Glutamatergic neuron (in vitro differentiated cells): Measurements from ENCODE around the gene NDUFS2. TPM values are rescaled to one million over a fixed set of nuclear protein-coding genes. Genes with fewer than 3 reads are reported as not detected.
A peak's percentile ranks its signal among the peaks of the same experiment; 100 is the strongest.

ENCODE experiments used
- DNase-seq: peaks from one replicate; pipeline ENCODE4 v3.0.0; 2022
- H3K27ac Mint-ChIP-seq: one replicate; pipeline ENCODE4 v1.8.0; 2020; ENCODE audit warnings: mild to moderate bottlenecking, mixed read lengths, inconsistent platforms; ENCODE audit not compliant: unreplicated experiment
- H3K27me3 Mint-ChIP-seq: one replicate; pipeline ENCODE4 v1.8.0; 2020; ENCODE audit warnings: mild to moderate bottlenecking, moderate library complexity, mixed read lengths, inconsistent platforms; ENCODE audit not compliant: unreplicated experiment
- H3K36me3 Mint-ChIP-seq: one replicate; pipeline ENCODE4 v1.8.0; 2020; ENCODE audit warnings: mild to moderate bottlenecking, mixed read lengths, inconsistent platforms; ENCODE audit not compliant: unreplicated experiment
- H3K4me1 Mint-ChIP-seq: one replicate; pipeline ENCODE4 v1.8.0; 2020; ENCODE audit warnings: mild to moderate bottlenecking, low read depth, mixed read lengths, inconsistent platforms; ENCODE audit not compliant: unreplicated experiment
- H3K4me3 Mint-ChIP-seq: one replicate; pipeline ENCODE4 v1.8.0; 2020; ENCODE audit warnings: mild to moderate bottlenecking, mixed read lengths, inconsistent platforms; ENCODE audit not compliant: unreplicated experiment
- H3K9me3 Mint-ChIP-seq: one replicate; pipeline ENCODE4 v1.8.0; 2020; ENCODE audit warnings: mild to moderate bottlenecking, moderate library complexity, mixed read lengths, inconsistent platforms; ENCODE audit not compliant: unreplicated experiment
- total RNA-seq: library from RNA; stranded (reverse); fragmentation: NEBNext Ultra II Directional; extraction: Animal tissue kit (Norgen Biotek cat#: 25700); gene quantifications from one replicate; pipeline ENCODE4 v1.2.1, GENCODE V29; 2021; ENCODE audit not compliant: unreplicated experiment
- TF ChIP-seq, protein P1 (sequence below): fragments of 200-600 bp; sonication (generic); IDR thresholded peaks from one replicate; pipeline ENCODE4 v1.5.0; 2021; ENCODE audit not compliant: partially characterized antibody, unreplicated experiment

Gene NDUFS2
- total RNA-seq, 1 donor from 2014 or later, result 112 TPM

DNA sequence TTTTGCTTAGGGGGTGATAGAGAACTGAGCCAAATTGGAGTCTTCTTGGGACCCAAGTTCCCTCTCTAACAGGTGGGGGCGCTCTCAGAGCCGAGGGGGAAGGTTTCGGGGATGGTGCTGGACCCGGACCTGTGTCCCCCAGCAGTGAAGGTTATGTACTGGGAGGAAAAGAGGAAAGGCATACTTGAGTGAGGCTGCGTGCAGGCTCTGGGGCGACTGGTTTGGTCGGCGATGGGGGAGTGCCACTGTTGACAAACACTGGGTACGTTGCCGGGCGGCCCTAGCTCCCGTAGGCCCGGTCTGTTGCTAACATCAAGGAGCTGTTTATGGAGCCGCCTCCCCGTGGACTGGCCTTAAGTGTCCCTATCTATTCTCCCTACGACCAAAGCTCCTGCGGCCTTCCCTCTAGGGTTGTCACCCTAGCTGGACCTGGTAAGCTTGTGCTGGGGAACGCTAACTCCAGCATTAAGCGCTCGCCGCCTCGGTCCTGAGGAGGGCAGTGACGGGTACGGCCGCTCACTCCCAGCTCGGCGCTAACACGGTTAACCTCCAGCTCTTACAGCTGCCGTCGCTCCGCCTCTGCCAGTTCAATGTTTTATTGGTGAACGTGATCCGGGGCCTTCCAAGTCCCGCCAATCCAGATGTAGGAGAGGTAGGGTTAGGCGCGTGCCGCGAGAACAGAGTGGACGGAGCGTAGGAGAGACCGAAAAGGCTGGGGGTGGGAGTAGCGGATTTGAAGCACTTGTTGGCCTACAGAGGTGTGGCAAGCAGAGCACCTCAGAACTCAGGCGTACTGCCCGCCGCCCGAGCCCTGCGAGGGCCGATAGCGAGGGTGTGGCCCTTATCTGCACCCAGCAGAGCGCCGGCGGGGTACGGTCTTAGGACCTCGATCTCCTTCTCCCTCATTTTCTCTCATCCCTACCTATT, 36.2 kb upstream of the NDUFS2 start, which contains the start of gene PPOX:
Gene PPOX (plus strand): TSS at position 685 of the 927 bp plus-strand sequence. CDS start 422 bp downstream, outside the sequence.
- H3K4me1 Mint-ChIP-seq, result peaks cover 13% of the 10 kb centered on the region
- TF ChIP-seq, protein P1, sequence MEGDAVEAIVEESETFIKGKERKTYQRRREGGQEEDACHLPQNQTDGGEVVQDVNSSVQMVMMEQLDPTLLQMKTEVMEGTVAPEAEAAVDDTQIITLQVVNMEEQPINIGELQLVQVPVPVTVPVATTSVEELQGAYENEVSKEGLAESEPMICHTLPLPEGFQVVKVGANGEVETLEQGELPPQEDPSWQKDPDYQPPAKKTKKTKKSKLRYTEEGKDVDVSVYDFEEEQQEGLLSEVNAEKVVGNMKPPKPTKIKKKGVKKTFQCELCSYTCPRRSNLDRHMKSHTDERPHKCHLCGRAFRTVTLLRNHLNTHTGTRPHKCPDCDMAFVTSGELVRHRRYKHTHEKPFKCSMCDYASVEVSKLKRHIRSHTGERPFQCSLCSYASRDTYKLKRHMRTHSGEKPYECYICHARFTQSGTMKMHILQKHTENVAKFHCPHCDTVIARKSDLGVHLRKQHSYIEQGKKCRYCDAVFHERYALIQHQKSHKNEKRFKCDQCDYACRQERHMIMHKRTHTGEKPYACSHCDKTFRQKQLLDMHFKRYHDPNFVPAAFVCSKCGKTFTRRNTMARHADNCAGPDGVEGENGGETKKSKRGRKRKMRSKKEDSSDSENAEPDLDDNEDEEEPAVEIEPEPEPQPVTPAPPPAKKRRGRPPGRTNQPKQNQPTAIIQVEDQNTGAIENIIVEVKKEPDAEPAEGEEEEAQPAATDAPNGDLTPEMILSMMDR, result peak; percentile 43

GRCh38 chr1:161166669-161167548, 35.3 kb upstream of the NDUFS2 start:
- Mint-ChIP-seq H3K36me3 (no peaks in the 10 kb centered on the region), H3K27ac (peak overlapping the region; percentile 94), H3K4me1 (peaks cover 10% of the 10 kb centered on the region), H3K4me3 (peak overlapping the region; percentile 90), H3K27me3 (peaks cover 10% of the 10 kb centered on the region), H3K9me3 (peaks cover 8% of the 10 kb centered on the region)
- peak; percentile 58 for DNase-seq
- TF ChIP-seq, protein P1, result no peak

More for the DNA sequence above, 36.2 kb upstream of the NDUFS2 start, which contains the start of gene PPOX:
- Mint-ChIP-seq H3K4me3 (peak within 1 kb of the TSS; percentile 90), H3K27me3 (peaks cover 10% of the 10 kb centered on the region), H3K36me3 (no peaks in the 10 kb centered on the region), H3K27ac (peak within 1 kb of the TSS; percentile 94), H3K9me3 (peaks cover 8% of the 10 kb centered on the region)
- DNase-seq, result peak; percentile 92

DNA sequence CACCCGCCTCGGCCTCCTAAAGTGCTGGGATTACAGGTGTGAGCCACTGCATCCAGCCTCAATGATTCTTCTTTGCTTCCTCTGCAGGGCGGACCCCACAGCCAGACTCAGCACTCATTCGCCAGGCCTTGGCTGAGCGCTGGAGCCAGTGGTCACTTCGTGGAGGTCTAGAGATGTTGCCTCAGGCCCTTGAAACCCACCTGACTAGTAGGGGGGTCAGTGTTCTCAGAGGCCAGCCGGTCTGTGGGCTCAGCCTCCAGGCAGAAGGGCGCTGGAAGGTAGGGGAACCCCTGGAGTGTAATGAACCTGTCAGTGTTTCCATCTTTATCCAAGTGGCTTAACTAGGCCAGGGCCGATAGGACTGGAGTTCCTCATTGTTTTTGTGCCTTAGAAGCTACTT, 33.3 kb upstream of the NDUFS2 start:
- Mint-ChIP-seq H3K4me3 (no peak overlapping the region), H3K9me3 (peaks cover 8% of the 10 kb centered on the region), H3K27ac (no peak overlapping the region), H3K4me1 (peaks cover 10% of the 10 kb centered on the region), H3K36me3 (peaks cover 7% of the 10 kb centered on the region), H3K27me3 (peaks cover 12% of the 10 kb centered on the region)
- TF ChIP-seq, protein P1, result no peak
- DNase-seq, result no peak

GRCh38 chr1:161171191-161171590, 31.0 kb upstream of the NDUFS2 start:
- peaks cover 7% of the 10 kb centered on the region for H3K36me3 Mint-ChIP-seq

More at GRCh38 chr1:161171191-161171590, 31.0 kb upstream of the NDUFS2 start:
- peaks cover 8% of the 10 kb centered on the region for H3K9me3 Mint-ChIP-seq
- no peak overlapping the region for H3K27ac Mint-ChIP-seq
- no peak for DNase-seq
- no peak overlapping the region for H3K4me3 Mint-ChIP-seq
- H3K27me3 Mint-ChIP-seq, result peaks cover 8% of the 10 kb centered on the region
- peaks cover 4% of the 10 kb centered on the region for H3K4me1 Mint-ChIP-seq
- TF ChIP-seq, protein P1, result no peak
